ENCODE measurements around the gene IFT81. TPM values are rescaled to one million over a fixed set of nuclear protein-coding genes. Genes with fewer than 3 reads are reported as not detected.

Gene IFT81, protein sequence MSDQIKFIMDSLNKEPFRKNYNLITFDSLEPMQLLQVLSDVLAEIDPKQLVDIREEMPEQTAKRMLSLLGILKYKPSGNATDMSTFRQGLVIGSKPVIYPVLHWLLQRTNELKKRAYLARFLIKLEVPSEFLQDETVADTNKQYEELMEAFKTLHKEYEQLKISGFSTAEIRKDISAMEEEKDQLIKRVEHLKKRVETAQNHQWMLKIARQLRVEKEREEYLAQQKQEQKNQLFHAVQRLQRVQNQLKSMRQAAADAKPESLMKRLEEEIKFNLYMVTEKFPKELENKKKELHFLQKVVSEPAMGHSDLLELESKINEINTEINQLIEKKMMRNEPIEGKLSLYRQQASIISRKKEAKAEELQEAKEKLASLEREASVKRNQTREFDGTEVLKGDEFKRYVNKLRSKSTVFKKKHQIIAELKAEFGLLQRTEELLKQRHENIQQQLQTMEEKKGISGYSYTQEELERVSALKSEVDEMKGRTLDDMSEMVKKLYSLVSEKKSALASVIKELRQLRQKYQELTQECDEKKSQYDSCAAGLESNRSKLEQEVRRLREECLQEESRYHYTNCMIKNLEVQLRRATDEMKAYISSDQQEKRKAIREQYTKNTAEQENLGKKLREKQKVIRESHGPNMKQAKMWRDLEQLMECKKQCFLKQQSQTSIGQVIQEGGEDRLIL
- 3.7 and 12.3 TPM in 2 replicates for total RNA-seq

GRCh38 chr12:110124269-110124995 is at the start of gene IFT81:
TSS of gene IFT81 (plus strand) at chr12:110124357. CDS start at chr12:110127381, 3,024 bp downstream.

Other genes with a start within 250 kb of the IFT81 start
- gene GLTP, start 243.8 kb upstream of the IFT81 start, total RNA-seq: 40.6 and 45.8 TPM in 2 replicates
- 7.1 and 13.3 TPM in 2 replicates for gene TCHP, start 224.1 kb upstream of the IFT81 start, total RNA-seq
- gene GIT2, start 128.0 kb upstream of the IFT81 start, total RNA-seq: 36.1 and 76.2 TPM in 2 replicates
- gene ANKRD13A, start 124.9 kb upstream of the IFT81 start, total RNA-seq: 41.3 and 47.5 TPM in 2 replicates
- 9.4 and 20.3 TPM in 2 replicates for gene C12orf76, start 75.8 kb upstream of the IFT81 start, total RNA-seq
- 86.6 and 198 TPM in 2 replicates for gene ATP2A2, start 156.9 kb downstream of the IFT81 start, total RNA-seq

Measured in bladder microvascular endothelial cell (primary cell).